ENCODE measurements around the gene C5orf63. TPM values are rescaled to one million over a fixed set of nuclear protein-coding genes. Genes with fewer than 3 reads are reported as not detected.

Gene C5orf63
- total RNA-seq, 1 experiment from 2014 or later, result 1.2 TPM

GRCh38 chr5:127042593-127042992, 30.7 kb downstream of the C5orf63 start:
- Histone ChIP-seq H2AK5ac (ENCODE audit: insufficient read length, low read length) (no peak overlapping the region), H3K4me2 (ENCODE audit: insufficient read depth, insufficient read length, low read length) (no peak overlapping the region), H3K4me1 (ENCODE audit: insufficient read depth, low read length) (peaks cover 7% of the 10 kb centered on the region; the same call in 1 of the 2 replicates), H2BK5ac (ENCODE audit: insufficient read length, low read length) (no peak overlapping the region), H3K18ac (ENCODE audit: insufficient read length, low read depth, low read length) (no peak overlapping the region), H3K9ac (ENCODE audit: extremely low read depth, insufficient read length, low read length) (no peak overlapping the region), H2BK20ac (ENCODE audit: low read depth, low read length, poor library complexity, severe bottlenecking) (no peak overlapping the region), H3K23me2 (ENCODE audit: insufficient read length, low read depth, low read length, poor library complexity, severe bottlenecking) (no peaks in the 10 kb centered on the region), H4K5ac (ENCODE audit: insufficient read length, low read depth, low read length) (no peak overlapping the region), H3K9me3 (ENCODE audit: control insufficient read depth, low read depth, low read length) (no peaks in the 10 kb centered on the region), H4K91ac (ENCODE audit: insufficient read length, low read depth, low read length) (no peak overlapping the region), H2BK120ac (ENCODE audit: low read depth, low read length, poor library complexity, severe bottlenecking) (no peak overlapping the region), H3K27me3 (ENCODE audit: insufficient read depth, low read length) (no peaks in the 10 kb centered on the region), H3K23ac (ENCODE audit: insufficient read length, low read depth, low read length) (no peak overlapping the region), H3K79me2 (ENCODE audit: insufficient read depth, low read length) (no peaks in the 10 kb centered on the region), H4K20me1 (ENCODE audit: control insufficient read depth, insufficient read depth, insufficient read length) (no peaks in the 10 kb centered on the region), H3K4ac (ENCODE audit: low read depth, low read length) (no peak overlapping the region), H3T11ph (ENCODE audit: low read length) (no peak overlapping the region), H3K14ac (ENCODE audit: insufficient read depth, low read length) (no peak overlapping the region), H4K8ac (replicated peaks; ENCODE audit: insufficient read length, low read depth, low read length) (no peak overlapping the region), H2AFZ (ENCODE audit: low read length) (no peak overlapping the region), H2BK12ac (ENCODE audit: insufficient read length, low read depth, low read length) (no peak overlapping the region), H3K56ac (ENCODE audit: insufficient read length, low read depth, low read length) (no peak overlapping the region), H3K27ac (ENCODE audit: insufficient read length, low read depth, low read length) (no peak overlapping the region), H2BK15ac (ENCODE audit: low read depth, low read length) (no peak overlapping the region), H3K79me1 (ENCODE audit: insufficient read depth, low read depth, low read length, poor library complexity, severe bottlenecking) (no peaks in the 10 kb centered on the region)
- Mint-ChIP-seq H3K27me3 (ENCODE audit: low read depth) (no peaks in the 10 kb centered on the region), H3K36me3 (ENCODE audit: insufficient read depth in 1 of 3, low read depth in 3 of 3) (no peaks in the 10 kb centered on the region), H3K27ac (no peak overlapping the region), H3K4me1 (peaks cover 38 to 40% of the 10 kb centered on the region in 2 experiments), H3K4me3 (no peak overlapping the region), H3K9me3 (no peaks in the 10 kb centered on the region)
- peak; percentile 56; the same call in 2 of the 3 replicates for TF ChIP-seq CTCF (conservative IDR thresholded peaks at IDR 0.05)
- DNase-seq, result no peak
- no CpG with 5 or more reads among the region's 2 CpGs for WGBS (ENCODE audit: extremely low coverage, insufficient read length, low lambda C conversion rate)

Data from H9 (cell line).